GM23338 (cell line): ENCODE measurements around the gene UTP4. TPM values are rescaled to one million over a fixed set of nuclear protein-coding genes. Genes with fewer than 3 reads are reported as not detected.

Source experiments
- ATAC-seq: fragments of 200-7000 bp; cut with Tn5 transposase; 3 replicates; pipeline ENCODE4 v1.9.1; 2020
- DNase-seq: peaks from one replicate; pipeline ENCODE4 v3.0.0-alpha.2; 2015; ENCODE audit warnings: low spot score
- H2AFZ ChIP-seq: fragments of 200-600 bp; sonication (generic); 2 replicates; pipeline ENCODE4 v1.8.0; 2016; ENCODE audit warnings: antibody characterized with exemption, mild to moderate bottlenecking, moderate library complexity
- H3F3A ChIP-seq: fragments of 200-600 bp; sonication (generic); replicated peaks from 2 replicates; pipeline ENCODE4 v1.8.0; 2017; ENCODE audit warnings: antibody characterized with exemption, mixed run types, low read depth
- H3K27ac ChIP-seq: fragments of 200-600 bp; sonication (generic); 2 replicates; pipeline ENCODE4 v1.6.1; 2016; ENCODE audit warnings: low read depth
- H3K27me3 ChIP-seq: fragments of 200-600 bp; sonication (generic); 2 replicates; pipeline ENCODE4 v1.8.0; 2016; ENCODE audit warnings: mild to moderate bottlenecking, mixed run types, moderate library complexity; ENCODE audit not compliant: insufficient read depth
- H3K36me3 ChIP-seq: fragments of 200-600 bp; sonication (generic); 2 replicates; pipeline ENCODE4 v1.8.0; 2016; ENCODE audit warnings: mild to moderate bottlenecking; ENCODE audit not compliant: insufficient read depth
- H3K4me1 ChIP-seq: fragments of 200-600 bp; sonication (generic); 2 replicates; pipeline ENCODE4 v1.8.0; 2016; ENCODE audit warnings: mild to moderate bottlenecking, moderate library complexity; ENCODE audit not compliant: insufficient read depth
- H3K4me2 ChIP-seq: fragments of 200-600 bp; sonication (generic); 2 replicates; pipeline ENCODE4 v1.7.1; 2017; ENCODE audit warnings: mixed run types
- H3K4me3 ChIP-seq: fragments of 200-600 bp; sonication (generic); 2 replicates; pipeline ENCODE4 v1.6.1; 2016; ENCODE audit warnings: mixed run types
- H3K79me2 ChIP-seq: fragments of 200-600 bp; sonication (generic); replicated peaks from 2 replicates; pipeline ENCODE4 v1.8.0; 2017; ENCODE audit warnings: mild to moderate bottlenecking; ENCODE audit not compliant: insufficient read depth
- H3K9me2 ChIP-seq: fragments of 200-600 bp; sonication (generic); 2 replicates; pipeline ENCODE4 v1.8.0; 2017; ENCODE audit not compliant: insufficient read depth
- H4K20me1 ChIP-seq: fragments of 200-600 bp; sonication (generic); replicated peaks from 2 replicates; pipeline ENCODE4 v1.8.0; 2017; ENCODE audit warnings: mild to moderate bottlenecking; ENCODE audit not compliant: insufficient read depth
- H3K27ac Mint-ChIP-seq: 2 replicates; pipeline ENCODE4 v1.8.0; 2020; ENCODE audit warnings: inconsistent platforms, mild to moderate bottlenecking, moderate library complexity, mixed read lengths
- H3K27me3 Mint-ChIP-seq: 3 replicates; pipeline ENCODE4 v1.8.0; 2022; ENCODE audit warnings: low read depth, mild to moderate bottlenecking, moderate library complexity, mixed read lengths, inconsistent platforms; ENCODE audit not compliant: insufficient read depth, poor library complexity
- H3K36me3 Mint-ChIP-seq: 3 replicates; pipeline ENCODE4 v1.8.0; 2021; ENCODE audit warnings: low read depth, mild to moderate bottlenecking, inconsistent platforms, moderate library complexity, mixed read lengths
- H3K4me1 Mint-ChIP-seq: 3 replicates; pipeline ENCODE4 v1.8.0; 2020; ENCODE audit warnings: mild to moderate bottlenecking, inconsistent platforms, mixed read lengths
- H3K4me3 Mint-ChIP-seq: 3 replicates; pipeline ENCODE4 v1.8.0; 2021; ENCODE audit warnings: moderate library complexity, mild to moderate bottlenecking, inconsistent platforms, mixed read lengths
- H3K9me3 Mint-ChIP-seq: 3 replicates; pipeline ENCODE4 v1.8.0; 2020; ENCODE audit warnings: moderate library complexity, mild to moderate bottlenecking, inconsistent platforms, mixed read lengths
- CREB1 ChIP-seq: fragments of 250-450 bp; sonication (Bioruptor Pico); IDR thresholded peaks from 2 replicates; pipeline ENCODE4 v1.5.0; 2020; ENCODE audit warnings: low read depth, mild to moderate bottlenecking, moderate library complexity
- EZH2 ChIP-seq: fragments of 200-600 bp; sonication (generic); IDR thresholded peaks from one replicate; pipeline ENCODE4 v1.8.0; 2017; ENCODE audit warnings: antibody characterized with exemption, mild to moderate bottlenecking, low read depth; ENCODE audit not compliant: unreplicated experiment
- EZH2phosphoT487 ChIP-seq: fragments of 200-600 bp; sonication (generic); IDR thresholded peaks from one replicate; pipeline ENCODE4 v1.8.1; 2018; ENCODE audit warnings: antibody characterized with exemption; ENCODE audit not compliant: unreplicated experiment
- NANOG ChIP-seq: IDR thresholded peaks from 2 replicates; pipeline ENCODE4 v1.6.1; 2016; ENCODE audit warnings: antibody characterized with exemption, borderline replicate concordance
- polyA plus RNA-seq: library from polyadenylated mRNA; unstranded; fragments of >200 nt; fragmentation: Nextera tagmentation; extraction: Ambion mirVana; gene quantifications from 2 replicates; pipeline ENCODE4 v1.2.1, GENCODE V29; 2016
- total RNA-seq: library from RNA; depleted of rRNA; stranded (reverse); fragments of >200 nt; shearing (Covaris generic); gene quantifications from 2 replicates; pipeline ENCODE4 v1.2.3, GENCODE V29; 2014
- TF ChIP-seq, protein P1 (sequence below), 2 experiments: fragments of 200-600 bp in 1 of 2; sonication (generic) in 1 of 2; conservative IDR thresholded peaks; 2 replicates each; pipeline versions ENCODE4 v1.5.1 to v1.6.1; 2016 to 2017; ENCODE audit warnings: antibody characterized with exemption in 2 of 2, low read depth in 2 of 2, mild to moderate bottlenecking in 2 of 2, moderate library complexity in 1 of 2
- TF ChIP-seq, protein P2 (sequence below): fragments of 250-450 bp; sonication (Bioruptor Pico); IDR thresholded peaks from 2 replicates; pipeline ENCODE4 v1.5.0; 2020; ENCODE audit warnings: mild to moderate bottlenecking, moderate library complexity
- TF ChIP-seq, protein P3 (sequence below): IDR thresholded peaks from 2 replicates; pipeline ENCODE4 v1.6.1; 2016; ENCODE audit warnings: antibody characterized with exemption

The UTP4 gene
- total and polyA plus RNA-seq, 2 experiments from 2014 or later: 63.2 to 66.6 TPM

DNA sequence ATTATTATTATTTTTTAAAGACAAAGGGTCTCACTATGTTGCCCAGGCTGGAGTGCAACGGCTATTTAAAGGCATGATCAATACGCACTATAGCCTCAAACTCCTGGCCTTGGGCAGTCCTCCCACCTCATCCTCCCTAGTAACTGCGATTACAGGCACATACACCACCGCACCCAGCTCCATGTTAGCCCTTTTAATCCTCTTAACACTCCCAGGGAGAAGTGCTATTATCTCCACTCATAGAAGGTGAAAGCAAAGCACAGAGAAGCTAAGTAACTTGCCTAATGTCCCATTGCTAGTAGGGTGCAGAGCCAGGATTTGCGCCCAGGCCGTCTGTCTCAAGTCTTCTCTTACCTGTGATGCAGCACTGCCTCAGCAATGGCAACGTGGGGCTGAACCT is 22.0 kb upstream of the UTP4 start (continued):
- TF ChIP-seq, protein P1, sequence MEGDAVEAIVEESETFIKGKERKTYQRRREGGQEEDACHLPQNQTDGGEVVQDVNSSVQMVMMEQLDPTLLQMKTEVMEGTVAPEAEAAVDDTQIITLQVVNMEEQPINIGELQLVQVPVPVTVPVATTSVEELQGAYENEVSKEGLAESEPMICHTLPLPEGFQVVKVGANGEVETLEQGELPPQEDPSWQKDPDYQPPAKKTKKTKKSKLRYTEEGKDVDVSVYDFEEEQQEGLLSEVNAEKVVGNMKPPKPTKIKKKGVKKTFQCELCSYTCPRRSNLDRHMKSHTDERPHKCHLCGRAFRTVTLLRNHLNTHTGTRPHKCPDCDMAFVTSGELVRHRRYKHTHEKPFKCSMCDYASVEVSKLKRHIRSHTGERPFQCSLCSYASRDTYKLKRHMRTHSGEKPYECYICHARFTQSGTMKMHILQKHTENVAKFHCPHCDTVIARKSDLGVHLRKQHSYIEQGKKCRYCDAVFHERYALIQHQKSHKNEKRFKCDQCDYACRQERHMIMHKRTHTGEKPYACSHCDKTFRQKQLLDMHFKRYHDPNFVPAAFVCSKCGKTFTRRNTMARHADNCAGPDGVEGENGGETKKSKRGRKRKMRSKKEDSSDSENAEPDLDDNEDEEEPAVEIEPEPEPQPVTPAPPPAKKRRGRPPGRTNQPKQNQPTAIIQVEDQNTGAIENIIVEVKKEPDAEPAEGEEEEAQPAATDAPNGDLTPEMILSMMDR (conservative IDR thresholded peaks at IDR 0.05; ENCODE audit: low read depth in 2 of 2): no peak
- no peak for TF ChIP-seq NANOG
- TF ChIP-seq EZH2: no peak
- TF ChIP-seq, protein P2, sequence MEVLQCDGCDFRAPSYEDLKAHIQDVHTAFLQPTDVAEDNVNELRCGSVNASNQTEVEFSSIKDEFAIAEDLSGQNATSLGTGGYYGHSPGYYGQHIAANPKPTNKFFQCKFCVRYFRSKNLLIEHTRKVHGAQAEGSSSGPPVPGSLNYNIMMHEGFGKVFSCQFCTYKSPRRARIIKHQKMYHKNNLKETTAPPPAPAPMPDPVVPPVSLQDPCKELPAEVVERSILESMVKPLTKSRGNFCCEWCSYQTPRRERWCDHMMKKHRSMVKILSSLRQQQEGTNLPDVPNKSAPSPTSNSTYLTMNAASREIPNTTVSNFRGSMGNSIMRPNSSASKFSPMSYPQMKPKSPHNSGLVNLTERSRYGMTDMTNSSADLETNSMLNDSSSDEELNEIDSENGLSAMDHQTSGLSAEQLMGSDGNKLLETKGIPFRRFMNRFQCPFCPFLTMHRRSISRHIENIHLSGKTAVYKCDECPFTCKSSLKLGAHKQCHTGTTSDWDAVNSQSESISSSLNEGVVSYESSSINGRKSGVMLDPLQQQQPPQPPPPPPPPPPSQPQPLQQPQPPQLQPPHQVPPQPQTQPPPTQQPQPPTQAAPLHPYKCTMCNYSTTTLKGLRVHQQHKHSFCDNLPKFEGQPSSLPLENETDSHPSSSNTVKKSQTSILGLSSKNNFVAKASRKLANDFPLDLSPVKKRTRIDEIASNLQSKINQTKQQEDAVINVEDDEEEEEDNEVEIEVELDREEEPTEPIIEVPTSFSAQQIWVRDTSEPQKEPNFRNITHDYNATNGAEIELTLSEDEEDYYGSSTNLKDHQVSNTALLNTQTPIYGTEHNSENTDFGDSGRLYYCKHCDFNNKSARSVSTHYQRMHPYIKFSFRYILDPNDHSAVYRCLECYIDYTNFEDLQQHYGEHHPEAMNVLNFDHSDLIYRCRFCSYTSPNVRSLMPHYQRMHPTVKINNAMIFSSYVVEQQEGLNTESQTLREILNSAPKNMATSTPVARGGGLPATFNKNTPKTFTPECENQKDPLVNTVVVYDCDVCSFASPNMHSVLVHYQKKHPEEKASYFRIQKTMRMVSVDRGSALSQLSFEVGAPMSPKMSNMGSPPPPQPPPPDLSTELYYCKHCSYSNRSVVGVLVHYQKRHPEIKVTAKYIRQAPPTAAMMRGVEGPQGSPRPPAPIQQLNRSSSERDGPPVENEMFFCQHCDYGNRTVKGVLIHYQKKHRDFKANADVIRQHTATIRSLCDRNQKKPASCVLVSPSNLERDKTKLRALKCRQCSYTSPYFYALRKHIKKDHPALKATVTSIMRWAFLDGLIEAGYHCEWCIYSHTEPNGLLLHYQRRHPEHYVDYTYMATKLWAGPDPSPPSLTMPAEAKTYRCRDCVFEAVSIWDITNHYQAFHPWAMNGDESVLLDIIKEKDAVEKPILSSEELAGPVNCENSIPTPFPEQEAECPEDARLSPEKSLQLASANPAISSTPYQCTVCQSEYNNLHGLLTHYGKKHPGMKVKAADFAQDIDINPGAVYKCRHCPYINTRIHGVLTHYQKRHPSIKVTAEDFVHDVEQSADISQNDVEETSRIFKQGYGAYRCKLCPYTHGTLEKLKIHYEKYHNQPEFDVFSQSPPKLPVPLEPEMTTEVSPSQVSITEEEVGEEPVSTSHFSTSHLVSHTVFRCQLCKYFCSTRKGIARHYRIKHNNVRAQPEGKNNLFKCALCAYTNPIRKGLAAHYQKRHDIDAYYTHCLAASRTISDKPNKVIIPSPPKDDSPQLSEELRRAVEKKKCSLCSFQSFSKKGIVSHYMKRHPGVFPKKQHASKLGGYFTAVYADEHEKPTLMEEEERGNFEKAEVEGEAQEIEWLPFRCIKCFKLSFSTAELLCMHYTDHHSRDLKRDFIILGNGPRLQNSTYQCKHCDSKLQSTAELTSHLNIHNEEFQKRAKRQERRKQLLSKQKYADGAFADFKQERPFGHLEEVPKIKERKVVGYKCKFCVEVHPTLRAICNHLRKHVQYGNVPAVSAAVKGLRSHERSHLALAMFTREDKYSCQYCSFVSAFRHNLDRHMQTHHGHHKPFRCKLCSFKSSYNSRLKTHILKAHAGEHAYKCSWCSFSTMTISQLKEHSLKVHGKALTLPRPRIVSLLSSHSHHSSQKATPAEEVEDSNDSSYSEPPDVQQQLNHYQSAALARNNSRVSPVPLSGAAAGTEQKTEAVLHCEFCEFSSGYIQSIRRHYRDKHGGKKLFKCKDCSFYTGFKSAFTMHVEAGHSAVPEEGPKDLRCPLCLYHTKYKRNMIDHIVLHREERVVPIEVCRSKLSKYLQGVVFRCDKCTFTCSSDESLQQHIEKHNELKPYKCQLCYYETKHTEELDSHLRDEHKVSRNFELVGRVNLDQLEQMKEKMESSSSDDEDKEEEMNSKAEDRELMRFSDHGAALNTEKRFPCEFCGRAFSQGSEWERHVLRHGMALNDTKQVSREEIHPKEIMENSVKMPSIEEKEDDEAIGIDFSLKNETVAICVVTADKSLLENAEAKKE (CRISPR knock-in tag): no peak
- TF ChIP-seq CREB1 (CRISPR knock-in tag): no peak

DNA sequence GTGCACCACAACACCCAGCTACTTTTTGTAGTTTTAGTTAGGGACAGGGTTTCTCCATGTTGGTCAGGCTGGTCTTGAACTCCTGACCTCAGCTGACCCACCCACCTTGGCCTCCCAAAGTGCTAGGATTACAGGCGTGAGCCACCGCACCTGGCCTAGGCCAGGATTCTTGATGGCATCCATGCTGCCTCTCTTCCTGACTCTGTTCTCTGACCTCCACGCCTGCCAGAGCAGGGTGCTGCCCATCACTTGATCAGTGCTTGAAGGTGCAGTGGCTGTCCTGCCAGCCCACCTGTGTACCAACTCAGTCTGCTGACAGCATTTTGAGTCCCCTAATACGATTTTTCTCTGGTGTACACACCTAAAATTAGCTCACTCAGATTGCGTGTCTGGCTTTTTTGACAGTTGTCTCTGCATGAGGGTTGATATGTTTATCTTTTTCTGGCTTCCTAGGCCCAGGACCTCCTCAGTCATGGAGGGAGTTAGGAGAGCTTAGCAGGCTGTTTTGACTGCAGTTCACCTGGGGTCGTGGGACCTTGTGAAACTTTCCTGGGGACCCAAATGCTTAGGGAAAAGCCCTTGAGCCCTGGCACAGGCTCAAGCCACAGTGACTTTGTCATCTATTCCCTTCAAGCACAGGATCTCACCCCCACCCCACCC is 21.1 kb upstream of the UTP4 start:
- DNase-seq (no peak), ATAC-seq (no peak)
- Histone ChIP-seq H3K4me1 (peaks cover 23% of the 10 kb centered on the region), H3K79me2 (peaks cover 51% of the 10 kb centered on the region), H3K4me3 (no peak overlapping the region), H4K20me1 (peaks cover 6% of the 10 kb centered on the region), H2AFZ (no peak overlapping the region), H3K9me2 (no peaks in the 10 kb centered on the region), H3K36me3 (peaks cover 58% of the 10 kb centered on the region), H3K27ac (0 out of 2 replicates have a peak overlapping the region, but pooled peaks have one; percentile 66), H3K27me3 (no peaks in the 10 kb centered on the region), H3K4me2 (no peak overlapping the region), H3F3A (peaks cover 65% of the 10 kb centered on the region)
- H3K4me3 Mint-ChIP-seq: no peak overlapping the region; the same call in 2 of the 3 replicates
- H3K4me1 Mint-ChIP-seq: peaks cover 42% of the 10 kb centered on the region
- H3K9me3 Mint-ChIP-seq: no peaks in the 10 kb centered on the region
- peaks cover 82% of the 10 kb centered on the region for H3K36me3 Mint-ChIP-seq
- no peak overlapping the region for H3K27ac Mint-ChIP-seq
- peaks cover 24% of the 10 kb centered on the region for H3K27me3 Mint-ChIP-seq
- TF ChIP-seq, protein P3, sequence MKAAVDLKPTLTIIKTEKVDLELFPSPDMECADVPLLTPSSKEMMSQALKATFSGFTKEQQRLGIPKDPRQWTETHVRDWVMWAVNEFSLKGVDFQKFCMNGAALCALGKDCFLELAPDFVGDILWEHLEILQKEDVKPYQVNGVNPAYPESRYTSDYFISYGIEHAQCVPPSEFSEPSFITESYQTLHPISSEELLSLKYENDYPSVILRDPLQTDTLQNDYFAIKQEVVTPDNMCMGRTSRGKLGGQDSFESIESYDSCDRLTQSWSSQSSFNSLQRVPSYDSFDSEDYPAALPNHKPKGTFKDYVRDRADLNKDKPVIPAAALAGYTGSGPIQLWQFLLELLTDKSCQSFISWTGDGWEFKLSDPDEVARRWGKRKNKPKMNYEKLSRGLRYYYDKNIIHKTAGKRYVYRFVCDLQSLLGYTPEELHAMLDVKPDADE: no peak
- TF ChIP-seq, protein P1 (conservative IDR thresholded peaks at IDR 0.05; ENCODE audit: low read depth in 2 of 2): no peak
- TF ChIP-seq EZH2phosphoT487: no peak
- TF ChIP-seq CREB1 (CRISPR knock-in tag): no peak
